MCF 10A (cell line): ENCODE data around the gene HSPB6. TPM values are rescaled to one million over a fixed set of nuclear protein-coding genes. Genes with fewer than 3 reads are reported as not detected.

Experiments used
- BruUV-seq: library from RNA; stranded (reverse); fragments of 400-500 nt; replicated peaks from 2 replicates; lab custom pipeline; 2021; lab: Mats Ljungman, UMichigan
- CTCF ChIA-PET: fragments of 300-600 bp; sonication (Branson Sonifier 250); formaldehyde crosslinking; extraction: SDS; loops from one replicate; lab custom pipeline; 2021; ENCODE audit warnings: antibody characterized with exemption, inconsistent platforms; lab: Yijun Ruan, JAX
- POLR2A ChIA-PET: fragments of 300-600, 350-650 bp; sonication (Branson Sonifier 250); formaldehyde crosslinking; extraction: SDS; loops from one replicate; lab custom pipeline; 2020; ENCODE audit warnings: antibody characterized with exemption, inconsistent platforms; lab: Yijun Ruan, JAX
- DNase-seq: peaks from one replicate; pipeline ENCODE4 v3.0.0-alpha.2; 2018; ENCODE audit not compliant: unreplicated experiment
- H3K27ac Mint-ChIP-seq: one replicate; pipeline ENCODE4 v1.8.0; 2022; ENCODE audit warnings: mild to moderate bottlenecking, low read depth, mixed read lengths; ENCODE audit not compliant: unreplicated experiment
- H3K27me3 Mint-ChIP-seq: one replicate; pipeline ENCODE4 v1.8.0; 2022; ENCODE audit warnings: mixed read lengths; ENCODE audit not compliant: insufficient read depth, unreplicated experiment
- H3K36me3 Mint-ChIP-seq: one replicate; pipeline ENCODE4 v1.8.0; 2022; ENCODE audit warnings: mild to moderate bottlenecking, moderate library complexity, mixed read lengths; ENCODE audit not compliant: insufficient read depth, unreplicated experiment
- H3K4me1 Mint-ChIP-seq: one replicate; pipeline ENCODE4 v1.8.0; 2022; ENCODE audit warnings: mixed read lengths; ENCODE audit not compliant: insufficient read depth, unreplicated experiment
- H3K4me3 Mint-ChIP-seq: one replicate; pipeline ENCODE4 v1.8.0; 2022; ENCODE audit warnings: mild to moderate bottlenecking, moderate library complexity, mixed read lengths; ENCODE audit not compliant: unreplicated experiment
- H3K9me3 Mint-ChIP-seq: one replicate; pipeline ENCODE4 v1.8.0; 2022; ENCODE audit warnings: mixed read lengths; ENCODE audit not compliant: unreplicated experiment
- intact Hi-C: fragments of 100-400 bp; cut with micrococcal nuclease; formaldehyde crosslinking; loops from 2 replicates; pipeline ENCODE4 v1.14.1; 2022
- total RNA-seq: library from RNA; stranded (reverse); gene quantifications from 2 replicates; pipeline ENCODE4 v1.2.3, GENCODE V29; 2022
- TF ChIP-seq, protein P1 (sequence below): fragments of 200-600 bp; IDR thresholded peaks from one replicate; pipeline ENCODE4 v1.8.0; 2022; ENCODE audit warnings: antibody characterized with exemption, mild to moderate bottlenecking; ENCODE audit not compliant: unreplicated experiment

HSPB6 gene
- total RNA-seq, 1 experiment from 2014 or later = 0.21 TPM

DNA sequence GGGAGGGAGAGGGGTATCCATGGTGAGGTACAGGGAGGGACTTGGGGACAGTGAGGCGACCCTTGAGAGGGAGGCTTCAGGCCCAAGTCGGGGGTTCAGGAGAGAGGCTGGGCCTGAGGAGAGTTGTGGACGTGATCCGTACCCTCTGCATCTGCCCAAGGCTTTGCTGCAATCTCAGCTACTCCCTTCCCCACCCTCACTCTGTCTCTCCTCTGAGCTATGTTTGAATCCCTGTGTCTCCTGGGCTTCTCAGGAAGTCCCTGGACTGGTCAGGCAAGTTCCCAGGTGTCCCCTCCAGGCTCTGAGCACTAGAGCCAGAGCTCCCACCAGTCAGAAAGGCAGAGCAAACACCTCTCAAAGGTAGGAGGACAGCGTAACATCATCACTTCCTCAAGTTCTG lies 6.7 kb downstream of the HSPB6 start:
- no TSS peak for BruUV-seq
- ChIA-PET POLR2A (interaction anchor here (2.1 kb wide), 1 partner anchor 10 kb away, joined by 9 read pairs; no protein-coding TSS in a partner anchor), CTCF (no interaction called here)
- peak overlapping the region; percentile 2 for H3K27ac Mint-ChIP-seq
- peaks cover 21% of the 10 kb centered on the region for H3K4me1 Mint-ChIP-seq
- H3K27me3 Mint-ChIP-seq = no peaks in the 10 kb centered on the region
- no peaks in the 10 kb centered on the region for H3K9me3 Mint-ChIP-seq
- no peak for DNase-seq
- H3K36me3 Mint-ChIP-seq = peaks cover 22% of the 10 kb centered on the region
- intact Hi-C loops = no loop called here
- peak overlapping the region; percentile 94 for H3K4me3 Mint-ChIP-seq
- TF ChIP-seq, protein P1, sequence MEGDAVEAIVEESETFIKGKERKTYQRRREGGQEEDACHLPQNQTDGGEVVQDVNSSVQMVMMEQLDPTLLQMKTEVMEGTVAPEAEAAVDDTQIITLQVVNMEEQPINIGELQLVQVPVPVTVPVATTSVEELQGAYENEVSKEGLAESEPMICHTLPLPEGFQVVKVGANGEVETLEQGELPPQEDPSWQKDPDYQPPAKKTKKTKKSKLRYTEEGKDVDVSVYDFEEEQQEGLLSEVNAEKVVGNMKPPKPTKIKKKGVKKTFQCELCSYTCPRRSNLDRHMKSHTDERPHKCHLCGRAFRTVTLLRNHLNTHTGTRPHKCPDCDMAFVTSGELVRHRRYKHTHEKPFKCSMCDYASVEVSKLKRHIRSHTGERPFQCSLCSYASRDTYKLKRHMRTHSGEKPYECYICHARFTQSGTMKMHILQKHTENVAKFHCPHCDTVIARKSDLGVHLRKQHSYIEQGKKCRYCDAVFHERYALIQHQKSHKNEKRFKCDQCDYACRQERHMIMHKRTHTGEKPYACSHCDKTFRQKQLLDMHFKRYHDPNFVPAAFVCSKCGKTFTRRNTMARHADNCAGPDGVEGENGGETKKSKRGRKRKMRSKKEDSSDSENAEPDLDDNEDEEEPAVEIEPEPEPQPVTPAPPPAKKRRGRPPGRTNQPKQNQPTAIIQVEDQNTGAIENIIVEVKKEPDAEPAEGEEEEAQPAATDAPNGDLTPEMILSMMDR = no peak

DNA sequence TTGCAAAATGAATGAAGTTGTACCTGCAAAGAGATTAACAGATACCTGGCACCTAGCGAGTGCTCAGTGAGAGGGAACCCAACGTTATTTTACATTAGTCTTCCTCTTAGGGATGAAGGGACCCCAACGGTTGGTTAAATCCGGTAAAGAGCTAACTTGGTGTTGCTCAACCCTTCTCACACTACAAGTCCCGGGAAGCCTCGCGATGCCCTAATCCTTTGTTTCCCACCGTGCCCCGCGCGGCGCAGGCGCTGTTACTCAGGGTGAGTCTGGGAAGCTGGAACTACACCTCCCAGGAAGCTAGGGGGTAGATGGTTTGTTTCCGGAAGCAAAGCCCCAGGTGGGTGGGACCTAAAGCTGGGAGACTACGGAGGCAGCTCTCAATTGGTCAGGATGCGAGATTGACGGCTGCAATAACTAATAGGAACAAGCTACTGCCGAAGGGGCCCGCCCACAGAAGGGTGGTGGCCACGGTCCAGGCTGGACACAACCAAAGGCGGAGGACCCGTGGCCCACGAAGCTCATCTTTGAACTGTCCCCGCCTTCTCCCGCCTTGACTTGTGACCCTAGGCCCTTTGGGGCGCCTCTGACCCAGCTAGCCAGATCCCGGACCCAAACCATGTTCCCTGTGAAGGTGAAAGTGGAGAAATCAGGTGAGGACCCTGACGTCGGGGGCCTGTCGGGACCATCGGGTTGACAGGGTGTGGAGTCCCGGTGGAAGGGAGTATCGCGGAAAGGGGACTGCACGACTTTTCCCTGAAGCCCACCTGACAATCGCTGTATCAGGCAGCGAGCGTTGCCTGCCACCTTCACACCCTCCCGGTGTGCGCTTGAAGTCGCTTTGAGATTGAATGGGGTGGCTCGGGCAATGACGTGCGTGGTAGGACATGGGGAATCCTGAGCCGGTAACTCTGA lies 8.5 kb downstream of the HSPB6 start, which contains the start of gene LIN37:
LIN37 (plus strand) TSS at position 471 of the 915 bp plus-strand sequence; CDS start at position 620, 149 bp downstream.
- Mint-ChIP-seq H3K9me3 (no peaks in the 10 kb centered on the region), H3K4me1 (peaks cover 27% of the 10 kb centered on the region), H3K36me3 (peaks cover 25% of the 10 kb centered on the region), H3K27ac (peak within 1 kb of the TSS; percentile 87), H3K27me3 (no peaks in the 10 kb centered on the region), H3K4me3 (peak within 1 kb of the TSS; percentile 94)
- ChIA-PET POLR2A (interaction anchor here (0.6 to 2.1 kb wide), 15 partner anchors 8 to 230 kb away, joined by 3 to 12 read pairs (median 4); partner anchors contain the start of gene PROSER3), CTCF (interaction anchor here (0.6 to 1.4 kb wide), 5 partner anchors 12 to 191 kb away, joined by 3 to 5 read pairs (median 5); no protein-coding TSS in a partner anchor)
- TSS peak; percentile 46 for BruUV-seq
- TF ChIP-seq, protein P1 = no peak
- DNase-seq = peak; percentile 100
- intact Hi-C loops = loop anchor here (1.0 kb wide), 2 partner anchors 9 to 183 kb away; partner anchors contain the start of gene HSPB6

DNA sequence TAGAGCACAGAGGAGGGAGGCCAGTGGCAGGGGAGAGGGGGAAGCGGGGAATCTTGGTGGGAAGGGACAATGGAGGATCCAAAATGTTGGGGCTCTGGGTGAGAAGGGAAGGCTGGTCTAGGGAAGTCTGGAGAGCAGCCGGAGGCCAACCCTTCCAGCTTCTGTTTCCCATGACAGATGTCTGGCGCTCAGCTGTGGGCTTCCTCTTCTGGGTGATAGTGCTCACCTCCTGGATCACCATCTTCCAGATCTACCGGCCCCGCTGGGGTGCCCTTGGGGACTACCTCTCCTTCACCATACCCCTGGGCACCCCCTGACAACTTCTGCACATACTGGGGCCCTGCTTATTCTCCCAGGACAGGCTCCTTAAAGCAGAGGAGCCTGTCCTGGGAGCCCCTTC lies 10.3 kb downstream of the HSPB6 start:
- TF ChIP-seq, protein P1 = no peak
- Mint-ChIP-seq H3K9me3 (no peaks in the 10 kb centered on the region), H3K27ac (peak overlapping the region; percentile 100), H3K36me3 (peaks cover 31% of the 10 kb centered on the region), H3K4me3 (peak overlapping the region; percentile 99), H3K4me1 (peaks cover 32% of the 10 kb centered on the region), H3K27me3 (no peaks in the 10 kb centered on the region)
- BruUV-seq = no TSS peak
- no peak for DNase-seq
- ChIA-PET CTCF (no interaction called here), POLR2A (interaction anchor here (0.8 to 3.1 kb wide), 3 partner anchors 103 to 394 kb away, joined by 3 to 12 read pairs (median 3); no protein-coding TSS in a partner anchor)
- intact Hi-C loops = no loop called here

DNA sequence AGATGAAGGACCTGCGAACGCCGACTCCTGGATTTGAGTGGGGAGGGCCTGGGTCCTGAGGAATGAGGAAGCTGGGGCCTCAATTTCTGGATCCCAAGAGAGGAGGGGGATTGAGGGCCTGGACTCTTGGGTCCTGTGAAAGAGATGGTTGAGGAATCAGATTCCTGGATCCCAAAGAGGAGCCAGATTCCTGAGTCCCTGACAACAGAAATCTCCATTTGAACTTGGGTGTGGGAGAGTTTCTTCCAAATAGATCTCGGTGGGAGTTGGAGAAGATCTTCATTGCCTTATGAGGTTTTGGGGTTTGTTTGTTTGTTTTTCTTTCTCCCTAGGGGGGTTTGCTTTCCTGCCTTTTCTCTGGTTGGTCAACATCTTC lies 10.8 kb downstream of the HSPB6 start:
- intact Hi-C loops = no loop called here
- H3K27me3 Mint-ChIP-seq = no peaks in the 10 kb centered on the region
- POLR2A ChIA-PET = interaction anchor here (0.8 to 3.1 kb wide), 8 partner anchors 18 to 394 kb away, joined by 3 to 12 read pairs (median 4); partner anchors contain the start of genes COX6B1 and NFKBID
- TF ChIP-seq, protein P1 = no peak
- peak overlapping the region; percentile 100 for H3K27ac Mint-ChIP-seq
- H3K9me3 Mint-ChIP-seq = no peaks in the 10 kb centered on the region
- H3K36me3 Mint-ChIP-seq = peaks cover 31% of the 10 kb centered on the region
- DNase-seq = no peak
- H3K4me3 Mint-ChIP-seq = peak overlapping the region; percentile 99
- CTCF ChIA-PET = no interaction called here
- H3K4me1 Mint-ChIP-seq = peaks cover 32% of the 10 kb centered on the region
- BruUV-seq = no TSS peak
